ENCODE results near the gene ARID1B.

- TF ChIP-seq CTCF (IDR thresholded peaks at IDR 0.05) (no peak), EZH2 (IDR thresholded peaks at IDR 0.05) (no peak), EZH2phosphoT487 (IDR thresholded peaks at IDR 0.05) (no peak)
These were observed 356.7 kb downstream of the ARID1B start for GRCh38 chr6:157133856-157134255.

Measured in neural progenitor cell (in vitro differentiated cells).